Measurements from ENCODE around the gene PI4KB. TPM values are rescaled to one million over a fixed set of nuclear protein-coding genes. Genes with fewer than 3 reads are reported as not detected.

The PI4KB gene
- total RNA-seq, 1 donor from 2014 or later = 59.2 TPM

DNA sequence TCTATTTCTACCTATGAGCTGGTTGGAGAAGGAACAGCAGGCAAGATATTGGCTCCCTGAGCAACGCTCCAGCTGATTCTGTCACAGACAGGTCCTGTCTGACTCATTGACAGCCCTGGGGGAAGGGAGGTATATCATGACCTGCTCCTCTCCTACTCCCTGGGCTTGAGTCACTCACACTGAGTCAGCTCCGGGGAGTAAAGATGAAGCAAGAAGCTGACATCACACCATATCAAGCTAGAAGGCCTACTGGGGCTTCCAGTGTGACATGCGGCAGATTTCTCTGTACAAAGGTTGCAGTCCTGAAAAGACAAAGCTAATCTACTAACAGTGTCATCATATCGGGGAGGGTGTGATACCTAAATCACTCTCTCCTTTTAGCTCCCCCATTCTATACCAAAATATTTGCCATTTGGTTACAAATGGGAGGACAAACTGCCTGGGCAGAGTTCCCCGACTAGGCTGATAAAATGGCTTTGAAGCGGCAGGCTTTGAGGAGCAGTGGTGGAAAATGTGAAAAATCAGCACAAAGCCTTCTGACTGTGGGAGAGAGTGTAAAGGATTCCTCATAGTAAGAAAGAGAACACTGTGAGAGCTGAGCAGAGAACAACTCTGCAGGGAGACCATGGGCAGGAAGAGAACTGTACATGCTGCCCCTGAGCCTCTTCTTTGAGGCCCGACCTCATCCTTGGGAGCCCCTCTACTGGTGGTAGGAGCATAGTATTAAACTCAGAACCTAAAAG lies 15.5 kb downstream of the PI4KB start:
- intact Hi-C loops (cut with micrococcal nuclease) = loop anchor here (1.0 to 5.0 kb wide), 5 partner anchors 11 to 86 kb away; partner anchors contain the start of genes PI4KB, PSMB4 and RFX5
- H3K27ac Mint-ChIP-seq = peak overlapping the region; percentile 94
- H3K36me3 Mint-ChIP-seq (ENCODE audit: low read depth) = peaks cover 68% of the 10 kb centered on the region
- H3K4me3 Mint-ChIP-seq = peak overlapping the region; percentile 57
- H3K27me3 Mint-ChIP-seq = no peaks in the 10 kb centered on the region
- DNase-seq = peak; percentile 85
- peaks cover 32% of the 10 kb centered on the region for H3K4me1 Mint-ChIP-seq
- no peaks in the 10 kb centered on the region for H3K9me3 Mint-ChIP-seq

DNA sequence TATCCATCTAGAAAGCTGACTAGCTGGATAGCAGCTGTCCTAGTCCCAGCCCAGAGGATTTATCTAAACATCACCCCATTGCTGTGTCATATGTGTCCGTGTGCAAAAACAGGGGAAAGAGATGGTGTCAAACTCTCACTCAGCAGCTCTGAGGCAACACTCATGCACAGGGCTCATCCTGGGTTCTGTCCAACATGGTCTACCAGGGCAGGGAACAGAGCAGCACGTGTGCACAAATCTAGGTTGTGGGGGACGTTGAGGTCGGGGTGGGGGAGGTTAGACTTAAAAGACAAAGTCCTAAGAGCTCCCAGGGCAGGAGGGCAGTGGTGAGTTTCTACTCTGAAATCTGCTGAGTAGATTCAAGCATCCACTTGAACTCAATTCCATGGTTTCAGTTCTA lies 16.2 kb downstream of the PI4KB start:
- peak overlapping the region; percentile 94 for H3K27ac Mint-ChIP-seq
- no peaks in the 10 kb centered on the region for H3K27me3 Mint-ChIP-seq
- no peak overlapping the region for H3K4me3 Mint-ChIP-seq
- DNase-seq = no peak
- intact Hi-C loops (cut with micrococcal nuclease) = loop anchor here (1.0 to 5.0 kb wide), 5 partner anchors 11 to 86 kb away; partner anchors contain the start of genes PI4KB, PSMB4 and RFX5
- peaks cover 32% of the 10 kb centered on the region for H3K4me1 Mint-ChIP-seq
- no peaks in the 10 kb centered on the region for H3K9me3 Mint-ChIP-seq
- peaks cover 69% of the 10 kb centered on the region for H3K36me3 Mint-ChIP-seq (ENCODE audit: low read depth)

DNA sequence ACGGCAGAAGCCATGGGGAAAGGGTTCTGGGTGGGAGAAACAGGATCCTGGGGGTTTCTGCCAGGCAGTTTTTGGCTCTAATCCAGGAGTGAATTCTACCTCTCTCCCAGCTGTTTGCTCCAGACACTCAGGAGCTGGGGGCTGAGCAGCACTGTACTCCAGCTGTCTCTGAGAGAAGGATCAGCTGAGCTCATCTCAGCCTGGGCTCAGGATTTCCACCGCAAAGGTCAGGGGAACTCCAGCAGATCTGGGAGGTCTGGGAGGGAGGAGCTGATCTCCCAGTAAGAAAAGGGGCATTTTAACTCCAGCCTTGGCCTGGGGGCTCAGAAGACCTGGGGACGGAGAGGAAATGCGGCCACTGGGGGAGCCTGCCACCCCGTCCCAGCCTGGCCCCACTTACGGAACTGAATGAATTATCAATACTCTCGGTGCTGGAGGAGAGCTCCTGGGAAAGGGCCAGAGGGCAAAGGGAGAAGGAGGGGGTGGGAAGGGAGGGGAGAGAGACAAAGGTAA lies 17.3 kb downstream of the PI4KB start:
- H3K27ac Mint-ChIP-seq = no peak overlapping the region
- no peaks in the 10 kb centered on the region for H3K27me3 Mint-ChIP-seq
- H3K4me3 Mint-ChIP-seq = no peak overlapping the region
- H3K36me3 Mint-ChIP-seq (ENCODE audit: low read depth) = peaks cover 71% of the 10 kb centered on the region
- DNase-seq = no peak
- no peaks in the 10 kb centered on the region for H3K9me3 Mint-ChIP-seq
- intact Hi-C loops (cut with micrococcal nuclease) = loop anchor here (2.0 to 5.0 kb wide), 2 partner anchors 17 to 87 kb away; partner anchors contain the start of genes PI4KB and PSMB4
- H3K4me1 Mint-ChIP-seq = peaks cover 32% of the 10 kb centered on the region

- H3K4me3 Mint-ChIP-seq = no peak overlapping the region
- H3K27ac Mint-ChIP-seq = no peak overlapping the region
- H3K4me1 Mint-ChIP-seq = no peaks in the 10 kb centered on the region
- no peaks in the 10 kb centered on the region for H3K27me3 Mint-ChIP-seq
- no peaks in the 10 kb centered on the region for H3K9me3 Mint-ChIP-seq
- intact Hi-C loops (cut with micrococcal nuclease) = no loop called here
- H3K36me3 Mint-ChIP-seq (ENCODE audit: low read depth) = peaks cover 54% of the 10 kb centered on the region
- no peak for DNase-seq
These were observed 32.3 kb downstream of the PI4KB start for GRCh38 chr1:151294742-151295462.

GRCh38 chr1:151293093-151293492 lies 34.1 kb downstream of the PI4KB start:
- peaks cover 50% of the 10 kb centered on the region for H3K36me3 Mint-ChIP-seq (ENCODE audit: low read depth)
- H3K4me1 Mint-ChIP-seq = peaks cover 3% of the 10 kb centered on the region
- intact Hi-C loops (cut with micrococcal nuclease) = no loop called here
- H3K9me3 Mint-ChIP-seq = no peaks in the 10 kb centered on the region
- no peak overlapping the region for H3K27ac Mint-ChIP-seq
- H3K27me3 Mint-ChIP-seq = no peaks in the 10 kb centered on the region
- no peak overlapping the region for H3K4me3 Mint-ChIP-seq
- DNase-seq = no peak

DNA sequence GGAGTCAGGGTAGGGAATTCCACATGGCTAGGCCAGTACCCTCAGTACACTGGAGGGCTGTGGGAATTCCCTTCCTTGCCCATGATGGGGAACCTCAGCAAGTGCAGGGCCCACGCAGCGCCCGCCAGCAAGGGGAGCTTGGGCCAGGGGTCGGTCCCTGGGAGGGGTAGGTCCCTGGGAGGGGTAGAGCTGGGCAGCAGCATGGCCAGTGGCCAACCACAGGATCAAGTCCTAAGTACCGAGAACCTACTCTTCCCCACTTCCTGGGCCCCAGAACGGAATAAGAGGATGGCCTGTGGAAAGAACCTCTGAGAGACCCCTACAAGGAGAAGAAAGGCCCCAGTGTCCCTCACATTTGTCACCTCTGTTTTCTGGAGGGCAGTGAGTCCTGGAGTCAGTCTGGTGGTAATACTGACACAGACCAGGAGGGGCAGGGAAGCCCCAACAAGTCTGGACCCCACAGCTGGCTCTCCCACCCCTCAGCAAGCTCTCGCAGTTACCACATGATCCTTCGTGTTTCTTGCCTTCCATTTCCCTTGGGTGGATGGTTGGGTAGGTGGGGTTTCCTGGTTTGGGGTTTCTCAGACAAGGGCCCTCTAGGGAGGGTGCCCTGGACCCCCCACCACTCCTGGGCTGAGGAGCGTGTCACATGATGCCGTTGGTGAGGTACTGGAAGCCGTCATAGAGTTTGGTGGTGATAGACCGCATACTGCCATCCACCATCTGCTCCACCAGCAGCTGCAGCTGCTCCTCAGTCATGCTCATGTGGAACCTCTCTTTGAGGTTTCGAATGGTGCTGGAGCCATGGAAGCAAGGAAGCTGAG lies 34.8 kb downstream of the PI4KB start:
- Mint-ChIP-seq H3K27me3 (no peaks in the 10 kb centered on the region), H3K9me3 (no peaks in the 10 kb centered on the region), H3K27ac (no peak overlapping the region), H3K36me3 (ENCODE audit: low read depth) (peaks cover 46% of the 10 kb centered on the region), H3K4me1 (peaks cover 3% of the 10 kb centered on the region), H3K4me3 (no peak overlapping the region)
- no peak for DNase-seq
- intact Hi-C loops (cut with micrococcal nuclease) = no loop called here

DNA sequence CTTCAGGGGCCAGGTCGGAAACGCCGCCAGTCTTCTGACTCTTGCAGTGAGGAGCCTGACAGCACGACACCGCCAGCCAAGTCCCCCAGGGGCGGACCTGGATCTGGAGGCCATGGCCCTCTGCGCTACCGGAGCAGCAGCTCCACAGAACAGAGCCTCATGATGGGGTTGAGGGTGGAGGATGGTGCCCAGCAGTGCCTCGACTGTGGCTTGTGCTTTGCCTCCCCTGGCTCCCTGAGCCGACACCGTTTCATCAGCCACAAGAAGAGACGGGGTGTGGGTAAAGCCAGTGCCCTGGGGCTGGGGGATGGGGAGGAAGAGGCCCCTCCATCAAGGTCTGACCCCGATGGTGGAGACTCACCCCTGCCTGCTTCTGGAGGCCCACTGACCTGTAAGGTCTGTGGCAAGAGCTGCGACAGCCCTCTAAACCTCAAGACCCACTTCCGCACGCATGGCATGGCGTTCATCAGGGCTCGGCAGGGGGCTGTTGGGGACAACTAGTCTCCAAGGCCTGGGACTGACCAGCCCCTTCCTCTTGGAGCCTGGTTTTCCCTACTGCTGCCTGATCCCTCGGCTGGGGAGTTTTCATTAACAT lies 36.4 kb downstream of the PI4KB start:
- peaks cover 3% of the 10 kb centered on the region for H3K4me1 Mint-ChIP-seq
- no peaks in the 10 kb centered on the region for H3K9me3 Mint-ChIP-seq
- intact Hi-C loops (cut with micrococcal nuclease) = no loop called here
- no peak overlapping the region for H3K4me3 Mint-ChIP-seq
- no peak overlapping the region for H3K27ac Mint-ChIP-seq
- no peak for DNase-seq
- no peaks in the 10 kb centered on the region for H3K27me3 Mint-ChIP-seq
- peaks cover 49% of the 10 kb centered on the region for H3K36me3 Mint-ChIP-seq (ENCODE audit: low read depth)

- no peak overlapping the region for H3K4me3 Mint-ChIP-seq
- intact Hi-C loops (cut with micrococcal nuclease) = no loop called here
- peaks cover 3% of the 10 kb centered on the region for H3K4me1 Mint-ChIP-seq
- no peaks in the 10 kb centered on the region for H3K27me3 Mint-ChIP-seq
- DNase-seq = no peak
- H3K9me3 Mint-ChIP-seq = no peaks in the 10 kb centered on the region
- peak overlapping the region; percentile 56 for H3K27ac Mint-ChIP-seq
- peaks cover 45% of the 10 kb centered on the region for H3K36me3 Mint-ChIP-seq (ENCODE audit: low read depth)
These were observed 37.1 kb downstream of the PI4KB start for GRCh38 chr1:151289991-151290708.

- Mint-ChIP-seq H3K4me3 (no peak overlapping the region), H3K36me3 (ENCODE audit: low read depth) (peaks cover 46% of the 10 kb centered on the region), H3K9me3 (no peaks in the 10 kb centered on the region), H3K27me3 (no peaks in the 10 kb centered on the region), H3K4me1 (peaks cover 7% of the 10 kb centered on the region), H3K27ac (no peak overlapping the region)
- intact Hi-C loops (cut with micrococcal nuclease) = no loop called here
- no peak for DNase-seq
These were observed 37.9 kb downstream of the PI4KB start for GRCh38 chr1:151289080-151289935.

- Mint-ChIP-seq H3K4me1 (peaks cover 15% of the 10 kb centered on the region), H3K4me3 (no peak overlapping the region), H3K27me3 (no peaks in the 10 kb centered on the region), H3K36me3 (ENCODE audit: low read depth) (peaks cover 42% of the 10 kb centered on the region), H3K9me3 (no peaks in the 10 kb centered on the region), H3K27ac (no peak overlapping the region)
- DNase-seq = no peak
- intact Hi-C loops (cut with micrococcal nuclease) = no loop called here
These were observed 38.7 kb downstream of the PI4KB start for GRCh38 chr1:151288502-151288901.

- Mint-ChIP-seq H3K9me3 (no peaks in the 10 kb centered on the region), H3K4me1 (peaks cover 20% of the 10 kb centered on the region), H3K4me3 (no peak overlapping the region), H3K36me3 (ENCODE audit: low read depth) (peaks cover 38% of the 10 kb centered on the region), H3K27me3 (no peaks in the 10 kb centered on the region), H3K27ac (no peak overlapping the region)
- no peak for DNase-seq
- intact Hi-C loops (cut with micrococcal nuclease) = no loop called here
These were observed 39.3 kb downstream of the PI4KB start for GRCh38 chr1:151287767-151288500.

DNA sequence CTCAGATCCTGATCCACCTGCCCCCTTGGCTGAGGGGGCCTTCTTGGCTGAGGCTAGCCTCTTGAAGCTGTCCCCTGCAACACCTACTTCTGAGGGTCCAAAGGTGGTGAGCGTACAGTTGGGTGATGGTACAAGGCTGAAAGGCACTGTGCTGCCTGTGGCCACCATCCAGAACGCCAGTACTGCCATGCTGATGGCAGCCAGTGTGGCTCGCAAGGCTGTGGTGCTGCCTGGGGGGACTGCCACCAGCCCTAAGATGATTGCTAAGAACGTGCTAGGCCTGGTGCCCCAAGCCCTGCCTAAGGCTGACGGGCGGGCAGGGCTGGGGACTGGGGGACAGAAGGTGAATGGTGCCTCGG lies 39.9 kb downstream of the PI4KB start:
- DNase-seq = no peak
- Mint-ChIP-seq H3K9me3 (no peaks in the 10 kb centered on the region), H3K4me1 (peaks cover 20% of the 10 kb centered on the region), H3K4me3 (no peak overlapping the region), H3K36me3 (ENCODE audit: low read depth) (peaks cover 33% of the 10 kb centered on the region), H3K27ac (no peak overlapping the region), H3K27me3 (no peaks in the 10 kb centered on the region)
- intact Hi-C loops (cut with micrococcal nuclease) = no loop called here

Data from activated CD4-positive, alpha-beta T cell treated with anti-CD3 and anti-CD28 coated beads, Interleukin-2, amount 10 ng/mL, durations not matched to agents 24 days and 14 days (primary cell).